CD14-positive monocyte (primary cell): Measurements from ENCODE around the gene SLC17A2. TPM values are rescaled to one million over a fixed set of nuclear protein-coding genes. Genes with fewer than 3 reads are reported as not detected.

Experiments
- DNase-seq, 3 donors: peaks; one replicate each; pipeline ENCODE4 v3.0.0-alpha.2; 2011 to 2022
- H2AFZ ChIP-seq: 2 replicates; pipeline ENCODE4 v1.6.0; 2012; ENCODE audit warnings: mild to moderate bottlenecking, low read depth, low read length, inconsistent platforms; ENCODE audit not compliant: insufficient read depth, poor library complexity, severe bottlenecking
- H3K27ac ChIP-seq, 2 donors: 1 replicate in 1 of 2; 2 replicates in 1 of 2; pipeline ENCODE4 v1.5.1; 2012 to 2013; ENCODE audit warnings: low read length in 2 of 2, control low read depth in 1 of 2, inconsistent platforms in 1 of 2, low read depth in 1 of 2, mild to moderate bottlenecking in 1 of 2
- H3K27me3 ChIP-seq, 2 donors: one replicate each; pipeline versions ENCODE4 v1.6.0 to v1.6.1; 2011 to 2013; ENCODE audit warnings: low read length in 2 of 2; ENCODE audit not compliant: control insufficient read depth in 2 of 2, insufficient read depth in 2 of 2
- H3K36me3 ChIP-seq, 2 donors: replicated peaks in 1 of 2; 1 replicate in 1 of 2; 2 replicates in 1 of 2; pipeline versions ENCODE4 v1.5.1 to v1.6.1; 2012 to 2013; ENCODE audit warnings: low read length in 2 of 2, control low read depth in 1 of 2, inconsistent platforms in 1 of 2, mild to moderate bottlenecking in 1 of 2; ENCODE audit not compliant: insufficient read depth in 2 of 2, control insufficient read depth in 1 of 2
- H3K4me1 ChIP-seq, 2 donors: 1 replicate in 1 of 2; 2 replicates in 1 of 2; pipeline versions ENCODE4 v1.5.1 to v1.6.1; 2012 to 2013; ENCODE audit warnings: low read length in 2 of 2, control low read depth in 1 of 2, inconsistent platforms in 1 of 2, mild to moderate bottlenecking in 1 of 2, moderate library complexity in 1 of 2; ENCODE audit not compliant: insufficient read depth in 2 of 2, control insufficient read depth in 1 of 2
- H3K4me2 ChIP-seq: replicated peaks from 2 replicates; pipeline ENCODE3; 2012; ENCODE audit warnings: low read length, moderate library complexity, mild to moderate bottlenecking; ENCODE audit not compliant: poor library complexity, severe bottlenecking; ENCODE audit errors: extremely low read depth
- H3K4me3 ChIP-seq, 3 experiments: fragments of 200-600 bp in 1 of 3; sonication (generic) in 1 of 3; replicated peaks in 1 of 3; 1 replicate in 2 of 3; 2 replicates in 1 of 3; pipeline ENCODE4 v1.5.1; 2011 to 2013; ENCODE audit warnings: low read length in 3 of 3, mild to moderate bottlenecking in 3 of 3, control low read depth in 2 of 3, low read depth in 2 of 3, inconsistent platforms in 1 of 3, moderate library complexity in 1 of 3
- H3K79me2 ChIP-seq: 2 replicates; pipeline ENCODE4 v1.6.0; 2012; ENCODE audit warnings: mild to moderate bottlenecking, control low read depth, inconsistent platforms, low read length, moderate library complexity; ENCODE audit not compliant: insufficient read depth
- H3K9ac ChIP-seq: 2 replicates; pipeline ENCODE4 v1.6.0; 2017; ENCODE audit warnings: low read length, mild to moderate bottlenecking; ENCODE audit not compliant: insufficient read depth, poor library complexity, severe bottlenecking
- H3K9me3 ChIP-seq, 2 donors: replicated peaks in 1 of 2; 1 replicate in 1 of 2; 2 replicates in 1 of 2; pipeline versions ENCODE4 v1.5.1 to v1.6.1; 2012 to 2013; ENCODE audit warnings: low read length in 2 of 2, control low read depth in 1 of 2; ENCODE audit not compliant: control insufficient read depth in 1 of 2, insufficient read depth in 1 of 2
- H4K20me1 ChIP-seq: 2 replicates; pipeline ENCODE4 v1.6.0; 2012; ENCODE audit warnings: mild to moderate bottlenecking, low read length, control low read depth, moderate library complexity; ENCODE audit not compliant: insufficient read depth
- H3K27ac Mint-ChIP-seq, 7 donors: one replicate each; pipeline ENCODE4 v1.8.0; 2020; ENCODE audit warnings: mild to moderate bottlenecking in 7 of 7, mixed read lengths in 7 of 7, moderate library complexity in 6 of 7, inconsistent platforms in 2 of 7
- H3K27me3 Mint-ChIP-seq, 3 donors: one replicate each; pipeline ENCODE4 v1.8.0; 2021 to 2022; ENCODE audit warnings: low read depth in 3 of 3, mild to moderate bottlenecking in 3 of 3, mixed read lengths in 3 of 3, moderate library complexity in 3 of 3, inconsistent platforms in 1 of 3
- H3K36me3 Mint-ChIP-seq, 2 donors: one replicate each; pipeline ENCODE4 v1.8.0; 2020; ENCODE audit warnings: mixed read lengths in 2 of 2, inconsistent platforms in 1 of 2, mild to moderate bottlenecking in 1 of 2
- H3K4me1 Mint-ChIP-seq: one replicate; pipeline ENCODE4 v1.8.0; 2020; ENCODE audit warnings: mild to moderate bottlenecking, mixed read lengths
- H3K4me3 Mint-ChIP-seq, 2 donors: one replicate each; pipeline ENCODE4 v1.8.0; 2020; ENCODE audit warnings: mild to moderate bottlenecking in 2 of 2, mixed read lengths in 2 of 2, moderate library complexity in 1 of 2
- H3K9me3 Mint-ChIP-seq, 7 donors: one replicate each; pipeline ENCODE4 v1.8.0; 2020 to 2022; ENCODE audit warnings: mixed read lengths in 7 of 7, mild to moderate bottlenecking in 6 of 7, moderate library complexity in 6 of 7, inconsistent platforms in 2 of 7
- WGBS: methylation state at CpG from one replicate; pipeline ENCODE4 v1.1.5; 2013; ENCODE audit warnings: missing lambda C conversion rate; ENCODE audit not compliant: insufficient coverage; 5-methylcytosine and 5-hydroxymethylcytosine counted together
- intact Hi-C, 2 donors: fragments of 100-400 bp; cut with micrococcal nuclease; formaldehyde crosslinking; loops; one replicate each; pipeline versions ENCODE4 v1.15.0 to v1.15.1; 2023
- polyA minus RNA-seq: library from RNA; depleted of rRNA, polyadenylated mRNA; stranded (reverse); fragments of >200 nt; gene quantifications from 2 replicates; pipeline ENCODE4 v1.2.3, GENCODE V29; 2012
- polyA plus RNA-seq, 3 donors: library from polyadenylated mRNA; depleted of rRNA in 1 of 3; unstranded in 2 of 3; stranded (reverse) in 1 of 3; fragments of 300-500 nt in 2 of 3; fragments of >200 nt in 1 of 3; fragmentation: Illumina TruSeq in 2 of 3; gene quantifications; 1 replicate in 2 of 3; 2 replicates in 1 of 3; pipeline ENCODE4 v1.2.3, GENCODE V29; 2012 to 2021
- total RNA-seq, 12 experiments: library from RNA in 1 of 12; stranded (reverse) in 1 of 12; fragments of 120-200 nt in 1 of 12; gene quantifications; one replicate each; pipeline ENCODE4 v1.2.4 and lab custom pipeline; 2013 to 2026; ENCODE audit warnings: mixed read lengths in 6 of 12, inconsistent platforms in 1 of 12
- TF ChIP-seq, protein P1 (sequence below): fragments of 200-600 bp; IDR thresholded peaks from one replicate; pipeline ENCODE4 v1.8.0; 2022; ENCODE audit warnings: antibody characterized with exemption, mild to moderate bottlenecking

Gene SLC17A2, protein sequence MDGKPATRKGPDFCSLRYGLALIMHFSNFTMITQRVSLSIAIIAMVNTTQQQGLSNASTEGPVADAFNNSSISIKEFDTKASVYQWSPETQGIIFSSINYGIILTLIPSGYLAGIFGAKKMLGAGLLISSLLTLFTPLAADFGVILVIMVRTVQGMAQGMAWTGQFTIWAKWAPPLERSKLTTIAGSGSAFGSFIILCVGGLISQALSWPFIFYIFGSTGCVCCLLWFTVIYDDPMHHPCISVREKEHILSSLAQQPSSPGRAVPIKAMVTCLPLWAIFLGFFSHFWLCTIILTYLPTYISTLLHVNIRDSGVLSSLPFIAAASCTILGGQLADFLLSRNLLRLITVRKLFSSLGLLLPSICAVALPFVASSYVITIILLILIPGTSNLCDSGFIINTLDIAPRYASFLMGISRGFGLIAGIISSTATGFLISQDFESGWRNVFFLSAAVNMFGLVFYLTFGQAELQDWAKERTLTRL
- not detected for total RNA-seq (2013)
- polyA plus RNA-seq, result not detected
- polyA minus RNA-seq, result not detected in 2 replicates
- 0 to 1.3 (median 0) reads per million in 11 experiments for total RNA-seq (lab: John Stamatoyannopoulos, UW)

DNA sequence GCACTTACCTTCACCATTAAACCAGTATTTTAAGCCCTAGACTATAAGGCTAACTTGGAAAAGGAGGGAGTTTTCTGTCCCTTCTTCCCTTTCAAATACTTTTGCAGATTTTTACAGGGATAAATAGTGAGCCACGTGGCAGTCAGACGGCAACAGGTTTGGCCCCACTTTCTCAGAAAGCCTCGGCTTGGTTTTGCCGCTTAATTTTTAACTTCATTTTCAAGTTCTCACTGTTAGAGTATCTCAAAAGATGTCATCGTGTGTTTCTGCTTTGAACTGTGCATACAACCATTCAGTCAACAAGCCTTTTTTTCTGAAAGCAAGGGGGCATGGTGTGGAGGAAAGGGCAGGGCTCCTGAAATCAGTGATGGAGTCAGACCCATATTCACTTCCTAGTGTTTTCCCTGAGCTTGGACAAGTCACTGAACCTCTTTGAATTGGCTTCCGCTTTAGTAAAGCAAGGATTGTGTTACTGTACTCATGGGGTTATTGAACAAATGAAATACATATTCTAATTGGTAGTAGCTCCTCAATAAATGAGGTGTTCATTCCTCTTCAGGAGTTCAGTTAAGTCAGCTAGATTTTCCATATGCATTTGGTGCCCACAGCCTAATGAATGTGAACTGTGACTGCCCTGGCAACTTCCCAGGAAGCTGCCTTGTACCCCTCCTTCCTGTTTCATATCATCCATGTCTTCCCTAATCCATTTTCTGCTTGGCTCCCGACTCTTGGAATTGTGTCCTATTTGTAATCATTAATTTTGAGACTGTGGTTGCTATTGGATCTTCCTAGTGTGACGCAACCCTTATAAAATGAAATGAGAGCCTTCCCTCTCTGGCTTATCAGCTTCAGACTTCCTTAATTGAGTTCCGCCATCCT is at the start of gene SLC17A2:
SLC17A2 (minus strand) TSS at position 160 of the 879 bp plus-strand sequence. CDS start 4,895 bp downstream, outside the sequence.
- Histone ChIP-seq H4K20me1 (no peaks in the 10 kb centered on the region), H3K36me3 (no peaks in the 10 kb centered on the region), H3K27me3 (no peaks in the 10 kb centered on the region), H3K27ac (no peak within 1 kb of the TSS), H3K4me1 (peaks cover 5 to 9% of the 10 kb centered on the region in 2 donors), H3K9ac (no peak within 1 kb of the TSS), H3K9me3 (no peaks in the 10 kb centered on the region), H3K4me2 (no peak within 1 kb of the TSS), H3K79me2 (no peaks in the 10 kb centered on the region), H2AFZ (no peak within 1 kb of the TSS), H3K4me3 (no peak within 1 kb of the TSS)
- H3K27me3 Mint-ChIP-seq, result peaks cover 0 to 7% (median 0%) of the 10 kb centered on the region in 3 donors
- no peaks in the 10 kb centered on the region for H3K36me3 Mint-ChIP-seq
- no peak within 1 kb of the TSS for H3K4me3 Mint-ChIP-seq
- H3K9me3 Mint-ChIP-seq, result no peaks in the 10 kb centered on the region
- 90% methylated on average over 4 of the region's 9 CpGs for WGBS
- no peak for DNase-seq
- TF ChIP-seq, protein P1, sequence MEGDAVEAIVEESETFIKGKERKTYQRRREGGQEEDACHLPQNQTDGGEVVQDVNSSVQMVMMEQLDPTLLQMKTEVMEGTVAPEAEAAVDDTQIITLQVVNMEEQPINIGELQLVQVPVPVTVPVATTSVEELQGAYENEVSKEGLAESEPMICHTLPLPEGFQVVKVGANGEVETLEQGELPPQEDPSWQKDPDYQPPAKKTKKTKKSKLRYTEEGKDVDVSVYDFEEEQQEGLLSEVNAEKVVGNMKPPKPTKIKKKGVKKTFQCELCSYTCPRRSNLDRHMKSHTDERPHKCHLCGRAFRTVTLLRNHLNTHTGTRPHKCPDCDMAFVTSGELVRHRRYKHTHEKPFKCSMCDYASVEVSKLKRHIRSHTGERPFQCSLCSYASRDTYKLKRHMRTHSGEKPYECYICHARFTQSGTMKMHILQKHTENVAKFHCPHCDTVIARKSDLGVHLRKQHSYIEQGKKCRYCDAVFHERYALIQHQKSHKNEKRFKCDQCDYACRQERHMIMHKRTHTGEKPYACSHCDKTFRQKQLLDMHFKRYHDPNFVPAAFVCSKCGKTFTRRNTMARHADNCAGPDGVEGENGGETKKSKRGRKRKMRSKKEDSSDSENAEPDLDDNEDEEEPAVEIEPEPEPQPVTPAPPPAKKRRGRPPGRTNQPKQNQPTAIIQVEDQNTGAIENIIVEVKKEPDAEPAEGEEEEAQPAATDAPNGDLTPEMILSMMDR, result no peak
- intact Hi-C loops, result no loop called here
- peaks cover 15% of the 10 kb centered on the region for H3K4me1 Mint-ChIP-seq
- H3K27ac Mint-ChIP-seq, result peak within 1 kb of the TSS in 2 of 7 donors; percentile 46 to 47
